Activated CD4-positive, alpha-beta T cell treated with anti-CD3 and anti-CD28 coated beads, Interleukin-2, amount 50 U/mL, for 1 hour (primary cell): ENCODE data around the gene RAB3IL1.

Source experiments
- DNase-seq: peaks from one replicate; pipeline ENCODE4 v3.0.0-alpha.2; 2020

Gene RAB3IL1

GRCh38 chr11:61918251-61918937 lies 1.0 kb upstream of the RAB3IL1 start:
- DNase-seq, result no peak

- no peak for DNase-seq
Measured at GRCh38 chr11:61916737-61917333, 531 bp downstream of the RAB3IL1 start.

- DNase-seq, result no peak
Measured at GRCh38 chr11:61914471-61915171, 2.7 kb downstream of the RAB3IL1 start.

- no peak for DNase-seq
Measured at GRCh38 chr11:61913699-61914395, 3.5 kb downstream of the RAB3IL1 start.

- DNase-seq, result no peak
Measured at GRCh38 chr11:61912991-61913698, 4.2 kb downstream of the RAB3IL1 start.

- DNase-seq, result no peak
Measured at GRCh38 chr11:61912530-61912898, 4.9 kb downstream of the RAB3IL1 start.

GRCh38 chr11:61911701-61912529 lies 5.5 kb downstream of the RAB3IL1 start:
- DNase-seq, result no peak

- no peak for DNase-seq
Measured at GRCh38 chr11:61911128-61911700, 6.2 kb downstream of the RAB3IL1 start.

- DNase-seq, result no peak
Measured at GRCh38 chr11:61910187-61911127, 6.9 kb downstream of the RAB3IL1 start.

- no peak for DNase-seq
Measured at GRCh38 chr11:61908730-61909316, 8.5 kb downstream of the RAB3IL1 start.

- no peak for DNase-seq
Measured at GRCh38 chr11:61907871-61908729, 9.3 kb downstream of the RAB3IL1 start.

GRCh38 chr11:61907282-61907681 lies 10.1 kb downstream of the RAB3IL1 start:
- no peak for DNase-seq

- DNase-seq, result no peak
Measured at GRCh38 chr11:61906522-61906909, 10.8 kb downstream of the RAB3IL1 start.

GRCh38 chr11:61905801-61906521 lies 11.4 kb downstream of the RAB3IL1 start:
- DNase-seq, result no peak

- DNase-seq, result no peak
Measured at GRCh38 chr11:61905067-61905696, 12.2 kb downstream of the RAB3IL1 start.

GRCh38 chr11:61904539-61905048 lies 12.8 kb downstream of the RAB3IL1 start:
- no peak for DNase-seq

- DNase-seq, result no peak
Measured at GRCh38 chr11:61903845-61904244, 13.5 kb downstream of the RAB3IL1 start.

GRCh38 chr11:61902313-61902712 lies 15.1 kb downstream of the RAB3IL1 start:
- DNase-seq, result no peak
